ENCODE measurements around the gene SHLD3.

GRCh38 chr5:65588694-65589093 is 36.1 kb upstream of the SHLD3 start:
- no peak for TF ChIP-seq POLR2A (IDR thresholded peaks at IDR 0.05; ENCODE audit: borderline replicate concordance, extremely low read depth, insufficient read depth, insufficient read length)
- TF ChIP-seq EZH2phosphoT487 (IDR thresholded peaks at IDR 0.05; ENCODE audit: borderline replicate concordance), result no peak
- no peak for TF ChIP-seq ZFX (IDR thresholded peaks at IDR 0.05)
- TF ChIP-seq CTCF (IDR thresholded peaks at IDR 0.05 in 2 of 3, conservative IDR thresholded peaks at IDR 0.05 in 1 of 3; ENCODE audit: borderline replicate concordance in 1 of 3, insufficient read depth in 1 of 3, low read depth in 2 of 3, low read length in 2 of 3), result no peak; a peak in 1 of 6 replicates
- no peak for TF ChIP-seq ELF1 (IDR thresholded peaks at IDR 0.05; ENCODE audit: borderline replicate concordance, low read depth)
- TF ChIP-seq SIN3A (IDR thresholded peaks at IDR 0.05; ENCODE audit: low read depth), result no peak
- no peak for TF ChIP-seq MAX (IDR thresholded peaks at IDR 0.05)
- TF ChIP-seq REST (IDR thresholded peaks at IDR 0.05; ENCODE audit: low read depth), result no peak
- TF ChIP-seq TCF7L2 (IDR thresholded peaks at IDR 0.05; ENCODE audit: borderline replicate concordance, extremely low read depth, insufficient read depth, insufficient read length), result no peak
- TF ChIP-seq SP1 (IDR thresholded peaks at IDR 0.05; ENCODE audit: low read depth), result no peak
- no peak for TF ChIP-seq ZNF274 (IDR thresholded peaks at IDR 0.05; ENCODE audit: low read depth, low read length)
- TF ChIP-seq SRF (IDR thresholded peaks at IDR 0.05; ENCODE audit: low read depth), result no peak
